OCI-LY7 (cell line): ENCODE measurements around the gene MYO18B.

Experiments
- EZH2phosphoT487 ChIP-seq: fragments of 200-600 bp; sonication (generic); IDR thresholded peaks from 2 replicates; pipeline ENCODE4 v1.6.1; 2018; ENCODE audit warnings: low read depth, borderline replicate concordance, mild to moderate bottlenecking, mixed run types, antibody characterized with exemption, low read length, moderate library complexity, mixed read lengths
- TF ChIP-seq, protein P1 (sequence below): fragments of 200-600 bp; sonication (generic); conservative IDR thresholded peaks from 2 replicates; pipeline ENCODE4 v1.5.1; 2014; ENCODE audit warnings: mild to moderate bottlenecking, antibody characterized with exemption, low read length, moderate library complexity, mixed read lengths

GRCh38 chr22:25966448-25966913, 224.5 kb downstream of the MYO18B start:
- no peak for TF ChIP-seq EZH2phosphoT487
- TF ChIP-seq, protein P1, sequence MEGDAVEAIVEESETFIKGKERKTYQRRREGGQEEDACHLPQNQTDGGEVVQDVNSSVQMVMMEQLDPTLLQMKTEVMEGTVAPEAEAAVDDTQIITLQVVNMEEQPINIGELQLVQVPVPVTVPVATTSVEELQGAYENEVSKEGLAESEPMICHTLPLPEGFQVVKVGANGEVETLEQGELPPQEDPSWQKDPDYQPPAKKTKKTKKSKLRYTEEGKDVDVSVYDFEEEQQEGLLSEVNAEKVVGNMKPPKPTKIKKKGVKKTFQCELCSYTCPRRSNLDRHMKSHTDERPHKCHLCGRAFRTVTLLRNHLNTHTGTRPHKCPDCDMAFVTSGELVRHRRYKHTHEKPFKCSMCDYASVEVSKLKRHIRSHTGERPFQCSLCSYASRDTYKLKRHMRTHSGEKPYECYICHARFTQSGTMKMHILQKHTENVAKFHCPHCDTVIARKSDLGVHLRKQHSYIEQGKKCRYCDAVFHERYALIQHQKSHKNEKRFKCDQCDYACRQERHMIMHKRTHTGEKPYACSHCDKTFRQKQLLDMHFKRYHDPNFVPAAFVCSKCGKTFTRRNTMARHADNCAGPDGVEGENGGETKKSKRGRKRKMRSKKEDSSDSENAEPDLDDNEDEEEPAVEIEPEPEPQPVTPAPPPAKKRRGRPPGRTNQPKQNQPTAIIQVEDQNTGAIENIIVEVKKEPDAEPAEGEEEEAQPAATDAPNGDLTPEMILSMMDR, result no peak
